Measurements from ENCODE around the gene HPS5. TPM values are rescaled to one million over a fixed set of nuclear protein-coding genes. Genes with fewer than 3 reads are reported as not detected.

HPS5 gene
- total RNA-seq, 1 experiment from 2014 or later = 15.4 TPM

- no peak for TF ChIP-seq CTCF (conservative IDR thresholded peaks at IDR 0.05)
- no peaks in the 10 kb centered on the region for H3K27me3 Mint-ChIP-seq (ENCODE audit: low read depth)
- no peak overlapping the region for H3K4ac ChIP-seq (ENCODE audit: low read depth, low read length)
- no peak overlapping the region for H2BK5ac ChIP-seq (ENCODE audit: insufficient read length, low read length)
- peaks cover 27 to 46% (median 43%) of the 10 kb centered on the region in 3 experiments; a peak in 6 of 7 replicates for H3K36me3 Mint-ChIP-seq (ENCODE audit: insufficient read depth in 1 of 3, low read depth in 3 of 3)
- H4K20me1 ChIP-seq (ENCODE audit: control insufficient read depth, insufficient read depth, insufficient read length) = no peaks in the 10 kb centered on the region
- no peak overlapping the region for H3K56ac ChIP-seq (ENCODE audit: insufficient read length, low read depth, low read length)
- no peak overlapping the region for H3K4me2 ChIP-seq (ENCODE audit: insufficient read depth, insufficient read length, low read length)
- no peak overlapping the region for H3K18ac ChIP-seq (ENCODE audit: insufficient read length, low read depth, low read length)
- H3K27me3 ChIP-seq (ENCODE audit: insufficient read depth, low read length) = no peaks in the 10 kb centered on the region
- H3K27ac Mint-ChIP-seq = 0 out of 7 replicates have a peak overlapping the region, but pooled peaks of 1 of the 3 experiments have one; percentile 3
- H3K23me2 ChIP-seq (ENCODE audit: insufficient read length, low read depth, low read length, poor library complexity, severe bottlenecking) = no peaks in the 10 kb centered on the region
- no peaks in the 10 kb centered on the region for H3K4me1 ChIP-seq (ENCODE audit: insufficient read depth, low read length)
- H3K9ac ChIP-seq (ENCODE audit: extremely low read depth, insufficient read length, low read length) = no peak overlapping the region
- H3K27ac ChIP-seq (ENCODE audit: insufficient read length, low read depth, low read length) = no peak overlapping the region
- no peak overlapping the region for H4K8ac ChIP-seq (replicated peaks; ENCODE audit: insufficient read length, low read depth, low read length)
- H4K91ac ChIP-seq (ENCODE audit: insufficient read length, low read depth, low read length) = no peak overlapping the region
- H2BK120ac ChIP-seq (ENCODE audit: low read depth, low read length, poor library complexity, severe bottlenecking) = no peak overlapping the region
- H2BK15ac ChIP-seq (ENCODE audit: low read depth, low read length) = no peak overlapping the region
- H3K4me1 Mint-ChIP-seq = no peaks in the 10 kb centered on the region
- H3K9me3 ChIP-seq (ENCODE audit: control insufficient read depth, low read depth, low read length) = no peaks in the 10 kb centered on the region
- no peaks in the 10 kb centered on the region for H3K79me1 ChIP-seq (ENCODE audit: insufficient read depth, low read depth, low read length, poor library complexity, severe bottlenecking)
- no peak overlapping the region for H2BK20ac ChIP-seq (ENCODE audit: low read depth, low read length, poor library complexity, severe bottlenecking)
- H3K23ac ChIP-seq (ENCODE audit: insufficient read length, low read depth, low read length) = no peak overlapping the region
- no peak overlapping the region for H4K5ac ChIP-seq (ENCODE audit: insufficient read length, low read depth, low read length)
- no peaks in the 10 kb centered on the region for H3K79me2 ChIP-seq (ENCODE audit: insufficient read depth, low read length)
- no peak overlapping the region for H2AK5ac ChIP-seq (ENCODE audit: insufficient read length, low read length)
- no peak overlapping the region for H3T11ph ChIP-seq (ENCODE audit: low read length)
- H3K14ac ChIP-seq (ENCODE audit: insufficient read depth, low read length) = no peak overlapping the region
- H3K9me3 Mint-ChIP-seq = peaks cover 2 to 3% of the 10 kb centered on the region in 2 experiments; a peak in 2 of 5 replicates
- H2BK12ac ChIP-seq (ENCODE audit: insufficient read length, low read depth, low read length) = no peak overlapping the region
- H3K4me3 Mint-ChIP-seq = no peak overlapping the region
- no peak for DNase-seq
- H2AFZ ChIP-seq (ENCODE audit: low read length) = no peak overlapping the region
- WGBS (ENCODE audit: extremely low coverage, insufficient read length, low lambda C conversion rate) = no CpG with 5 or more reads among the region's 5 CpGs
Observed at GRCh38 chr11:18277565-18278271, 44.2 kb downstream of the HPS5 start.

Data from H9 (cell line).